GM06990 (cell line): ENCODE data around the gene DDX10.

Experiments
- DNase-seq: peaks from one replicate; pipeline ENCODE4 v3.0.0-alpha.2; 2011; ENCODE audit not compliant: insufficient read length; ENCODE audit errors: extremely low read depth
- H3K27me3 ChIP-seq: replicated peaks from 2 replicates; pipeline ENCODE4 v1.6.0; 2011; ENCODE audit warnings: low read length; ENCODE audit not compliant: control insufficient read depth, insufficient read depth
- H3K36me3 ChIP-seq: 2 replicates; pipeline ENCODE4 v1.5.1; 2011; ENCODE audit warnings: low read length; ENCODE audit not compliant: control insufficient read depth, insufficient read depth
- H3K4me3 ChIP-seq: replicated peaks from 2 replicates; pipeline ENCODE4 v1.5.1; 2011; ENCODE audit warnings: low read depth, mild to moderate bottlenecking, control low read depth, low read length
- TF ChIP-seq, protein P1 (sequence below): IDR thresholded peaks from 2 replicates; pipeline ENCODE4 v1.5.1; 2011; ENCODE audit warnings: low read length, control low read depth, mild to moderate bottlenecking, inconsistent platforms; ENCODE audit not compliant: insufficient read depth, poor library complexity, severe bottlenecking

DDX10 gene

DNA sequence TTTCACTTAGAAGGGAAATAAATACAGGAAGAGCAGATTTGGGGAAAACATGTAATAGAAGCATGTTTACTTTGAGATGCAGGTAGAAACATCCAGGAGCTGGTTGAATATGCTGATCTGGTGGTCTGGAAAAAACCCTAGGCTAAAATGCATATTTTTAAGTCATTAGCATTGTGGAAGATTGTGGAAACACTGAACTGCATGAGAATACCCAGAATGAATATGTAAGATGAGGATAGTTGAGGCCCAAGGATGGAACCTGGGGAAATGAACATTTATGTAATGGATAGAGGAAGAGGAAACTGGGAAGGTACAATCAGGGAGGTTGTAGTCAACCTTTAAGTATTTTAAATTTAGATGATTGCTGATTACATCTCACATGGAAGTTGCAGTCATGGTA lies 269.4 kb downstream of the DDX10 start:
- DNase-seq: no peak
- no peak overlapping the region for H3K4me3 ChIP-seq
- H3K27me3 ChIP-seq: no peaks in the 10 kb centered on the region
- TF ChIP-seq, protein P1, sequence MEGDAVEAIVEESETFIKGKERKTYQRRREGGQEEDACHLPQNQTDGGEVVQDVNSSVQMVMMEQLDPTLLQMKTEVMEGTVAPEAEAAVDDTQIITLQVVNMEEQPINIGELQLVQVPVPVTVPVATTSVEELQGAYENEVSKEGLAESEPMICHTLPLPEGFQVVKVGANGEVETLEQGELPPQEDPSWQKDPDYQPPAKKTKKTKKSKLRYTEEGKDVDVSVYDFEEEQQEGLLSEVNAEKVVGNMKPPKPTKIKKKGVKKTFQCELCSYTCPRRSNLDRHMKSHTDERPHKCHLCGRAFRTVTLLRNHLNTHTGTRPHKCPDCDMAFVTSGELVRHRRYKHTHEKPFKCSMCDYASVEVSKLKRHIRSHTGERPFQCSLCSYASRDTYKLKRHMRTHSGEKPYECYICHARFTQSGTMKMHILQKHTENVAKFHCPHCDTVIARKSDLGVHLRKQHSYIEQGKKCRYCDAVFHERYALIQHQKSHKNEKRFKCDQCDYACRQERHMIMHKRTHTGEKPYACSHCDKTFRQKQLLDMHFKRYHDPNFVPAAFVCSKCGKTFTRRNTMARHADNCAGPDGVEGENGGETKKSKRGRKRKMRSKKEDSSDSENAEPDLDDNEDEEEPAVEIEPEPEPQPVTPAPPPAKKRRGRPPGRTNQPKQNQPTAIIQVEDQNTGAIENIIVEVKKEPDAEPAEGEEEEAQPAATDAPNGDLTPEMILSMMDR: no peak
- no peaks in the 10 kb centered on the region for H3K36me3 ChIP-seq

DNA sequence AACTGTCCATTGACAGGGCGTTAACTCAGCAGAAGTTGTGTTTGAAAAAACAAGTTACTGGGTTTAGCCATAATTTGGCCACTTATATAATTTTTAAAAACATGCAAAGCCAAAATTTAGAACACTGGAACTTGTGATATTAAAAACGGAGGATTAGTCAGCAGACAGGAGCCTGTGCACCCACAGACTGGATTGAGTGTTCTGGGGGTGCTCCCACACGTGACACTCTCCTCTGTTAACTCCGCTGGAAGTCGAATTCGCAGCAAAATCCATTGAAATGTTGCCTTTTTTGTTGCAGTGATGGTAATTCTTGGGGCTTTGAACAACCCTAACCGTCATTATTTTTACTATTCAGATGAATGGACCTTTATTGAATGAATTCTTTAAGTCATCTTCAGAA lies 269.8 kb downstream of the DDX10 start:
- DNase-seq: no peak
- H3K36me3 ChIP-seq: no peaks in the 10 kb centered on the region
- no peak overlapping the region for H3K4me3 ChIP-seq
- TF ChIP-seq, protein P1: no peak
- no peaks in the 10 kb centered on the region for H3K27me3 ChIP-seq

DNA sequence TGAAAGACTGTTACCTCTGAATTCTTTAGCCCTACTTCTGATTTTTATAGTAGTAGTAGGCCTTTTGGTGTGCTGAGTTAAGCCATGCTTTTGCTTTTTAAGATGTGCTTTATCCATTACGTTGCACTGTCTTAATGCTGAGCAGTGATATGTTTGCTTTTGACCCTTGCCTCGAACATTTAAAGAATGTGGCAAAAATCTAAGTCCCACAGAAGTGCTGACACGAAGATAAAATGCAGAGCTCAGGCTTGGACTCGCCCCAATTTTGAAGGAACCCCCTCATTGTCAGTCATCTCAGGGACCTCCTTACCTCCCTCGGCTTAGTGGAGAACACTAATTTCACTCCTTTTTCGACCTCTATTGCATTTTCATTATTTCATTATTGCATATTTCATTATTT lies 272.9 kb downstream of the DDX10 start:
- Histone ChIP-seq H3K36me3 (peaks cover 2% of the 10 kb centered on the region; the same call in 1 of the 2 replicates), H3K27me3 (no peaks in the 10 kb centered on the region), H3K4me3 (no peak overlapping the region)
- TF ChIP-seq, protein P1: no peak
- DNase-seq: no peak

DNA sequence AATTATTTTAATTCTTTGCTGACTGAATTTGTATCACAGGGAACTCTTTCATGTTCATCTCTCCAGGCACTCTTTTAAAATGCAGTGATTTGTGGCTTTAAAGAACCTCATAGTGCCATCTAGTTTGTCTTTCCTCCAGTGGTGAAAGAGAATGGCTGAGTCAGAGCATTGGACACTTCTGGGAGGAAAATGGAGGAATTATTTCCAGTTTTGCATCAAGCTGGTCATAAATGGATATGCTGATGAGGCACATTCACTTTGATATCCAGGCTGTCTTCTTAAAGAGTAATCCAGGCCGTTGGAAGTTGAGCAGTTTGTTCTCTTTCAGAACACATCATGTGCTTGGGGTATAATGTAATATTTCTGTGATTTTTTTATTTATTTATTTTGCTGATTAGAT lies 273.7 kb downstream of the DDX10 start:
- Histone ChIP-seq H3K36me3 (peaks cover 2% of the 10 kb centered on the region; the same call in 1 of the 2 replicates), H3K27me3 (no peaks in the 10 kb centered on the region), H3K4me3 (no peak overlapping the region)
- DNase-seq: no peak
- TF ChIP-seq, protein P1: no peak

DNA sequence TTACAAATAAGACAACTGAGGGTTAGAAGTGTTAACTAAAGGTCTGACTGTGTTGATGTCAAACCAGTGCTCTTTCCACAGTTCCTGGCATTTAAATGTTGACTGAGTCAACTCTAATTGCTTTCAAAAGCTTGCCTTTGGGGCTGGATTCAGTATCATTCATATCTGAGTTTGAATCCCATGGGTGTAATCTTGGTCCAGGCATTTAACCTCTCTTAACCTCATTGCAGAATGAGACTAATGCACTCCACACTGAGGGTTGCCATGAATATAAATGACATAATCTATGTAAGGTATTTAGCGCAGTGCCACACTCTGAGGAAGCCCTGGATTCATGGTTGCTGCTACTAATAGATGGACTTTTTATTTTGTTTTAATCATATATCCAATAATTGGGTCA lies 274.3 kb downstream of the DDX10 start:
- no peak overlapping the region for H3K4me3 ChIP-seq
- no peak for DNase-seq
- peaks cover 2% of the 10 kb centered on the region; the same call in 1 of the 2 replicates for H3K36me3 ChIP-seq
- TF ChIP-seq, protein P1: no peak
- H3K27me3 ChIP-seq: no peaks in the 10 kb centered on the region

DNA sequence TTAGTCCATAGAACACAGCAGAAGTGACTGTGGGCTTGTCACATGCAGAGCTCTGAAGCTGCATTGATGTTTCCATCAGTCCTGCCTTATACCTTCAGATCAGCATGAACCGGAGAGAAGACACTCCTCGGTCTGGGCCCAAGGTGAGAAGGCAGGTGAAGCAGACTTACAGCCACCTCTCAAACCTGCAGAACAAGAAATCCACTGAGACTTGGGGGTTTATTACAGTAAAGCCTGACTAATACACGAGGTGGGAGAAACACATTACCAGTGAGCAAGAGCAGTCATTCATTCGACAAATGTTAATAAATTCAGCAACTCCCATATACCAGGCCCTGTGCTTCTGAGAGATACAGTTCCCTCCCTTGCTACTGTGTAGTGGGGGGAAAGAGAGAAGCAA lies 279.0 kb downstream of the DDX10 start:
- DNase-seq: no peak
- Histone ChIP-seq H3K4me3 (no peak overlapping the region), H3K27me3 (no peaks in the 10 kb centered on the region), H3K36me3 (peaks cover 2% of the 10 kb centered on the region; the same call in 1 of the 2 replicates)
- TF ChIP-seq, protein P1: no peak
